Testis (tissue), 2 donors: Measurements from ENCODE around the gene DIAPH3.

Source experiments
- POLR2A ChIP-seq: fragments of 450-650 bp; IDR thresholded peaks from one replicate; pipeline ENCODE4 v1.6.1; 2017; ENCODE audit warnings: antibody characterized with exemption, mild to moderate bottlenecking, moderate library complexity
- TF ChIP-seq, protein P1 (sequence below), 3 experiments: fragments of 450-650 bp in 2 of 3; fragments of 200-600 bp in 1 of 3; sonication (generic) in 1 of 3; IDR thresholded peaks; one replicate each; pipeline ENCODE4 v1.5.1; 2016 to 2019; ENCODE audit warnings: antibody characterized with exemption in 3 of 3, mild to moderate bottlenecking in 2 of 3, moderate library complexity in 1 of 3

DNA sequence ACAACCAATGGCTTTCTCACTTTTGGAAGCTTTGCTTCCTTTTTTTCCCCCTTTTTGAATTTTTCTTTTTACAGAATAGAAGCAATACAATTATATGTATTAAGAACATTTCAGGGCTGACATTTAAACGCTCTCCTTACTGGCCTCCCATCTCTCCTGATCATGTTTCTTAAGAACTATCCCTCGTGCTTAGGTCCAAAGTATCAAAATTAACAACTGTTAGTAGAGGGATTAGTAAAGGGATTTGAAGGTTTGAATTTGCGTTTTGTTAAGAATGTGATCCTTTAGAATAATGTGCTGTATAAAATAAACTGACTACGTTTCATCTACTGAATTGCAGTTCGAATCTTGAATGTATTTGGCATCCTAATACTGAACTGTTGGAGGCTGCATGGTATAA is 424.8 kb downstream of the DIAPH3 start:
- TF ChIP-seq, protein P1, sequence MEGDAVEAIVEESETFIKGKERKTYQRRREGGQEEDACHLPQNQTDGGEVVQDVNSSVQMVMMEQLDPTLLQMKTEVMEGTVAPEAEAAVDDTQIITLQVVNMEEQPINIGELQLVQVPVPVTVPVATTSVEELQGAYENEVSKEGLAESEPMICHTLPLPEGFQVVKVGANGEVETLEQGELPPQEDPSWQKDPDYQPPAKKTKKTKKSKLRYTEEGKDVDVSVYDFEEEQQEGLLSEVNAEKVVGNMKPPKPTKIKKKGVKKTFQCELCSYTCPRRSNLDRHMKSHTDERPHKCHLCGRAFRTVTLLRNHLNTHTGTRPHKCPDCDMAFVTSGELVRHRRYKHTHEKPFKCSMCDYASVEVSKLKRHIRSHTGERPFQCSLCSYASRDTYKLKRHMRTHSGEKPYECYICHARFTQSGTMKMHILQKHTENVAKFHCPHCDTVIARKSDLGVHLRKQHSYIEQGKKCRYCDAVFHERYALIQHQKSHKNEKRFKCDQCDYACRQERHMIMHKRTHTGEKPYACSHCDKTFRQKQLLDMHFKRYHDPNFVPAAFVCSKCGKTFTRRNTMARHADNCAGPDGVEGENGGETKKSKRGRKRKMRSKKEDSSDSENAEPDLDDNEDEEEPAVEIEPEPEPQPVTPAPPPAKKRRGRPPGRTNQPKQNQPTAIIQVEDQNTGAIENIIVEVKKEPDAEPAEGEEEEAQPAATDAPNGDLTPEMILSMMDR (IDR thresholded peaks at IDR 0.05), result no peak
- TF ChIP-seq POLR2A, result no peak
